ENCODE measurements around the gene SNCB.

The SNCB gene

GRCh38 chr5:176619569-176620332 is 10.6 kb downstream of the SNCB start:
- no peak for DNase-seq (ENCODE audit: low read depth, low spot score)
- TF ChIP-seq, protein P1, sequence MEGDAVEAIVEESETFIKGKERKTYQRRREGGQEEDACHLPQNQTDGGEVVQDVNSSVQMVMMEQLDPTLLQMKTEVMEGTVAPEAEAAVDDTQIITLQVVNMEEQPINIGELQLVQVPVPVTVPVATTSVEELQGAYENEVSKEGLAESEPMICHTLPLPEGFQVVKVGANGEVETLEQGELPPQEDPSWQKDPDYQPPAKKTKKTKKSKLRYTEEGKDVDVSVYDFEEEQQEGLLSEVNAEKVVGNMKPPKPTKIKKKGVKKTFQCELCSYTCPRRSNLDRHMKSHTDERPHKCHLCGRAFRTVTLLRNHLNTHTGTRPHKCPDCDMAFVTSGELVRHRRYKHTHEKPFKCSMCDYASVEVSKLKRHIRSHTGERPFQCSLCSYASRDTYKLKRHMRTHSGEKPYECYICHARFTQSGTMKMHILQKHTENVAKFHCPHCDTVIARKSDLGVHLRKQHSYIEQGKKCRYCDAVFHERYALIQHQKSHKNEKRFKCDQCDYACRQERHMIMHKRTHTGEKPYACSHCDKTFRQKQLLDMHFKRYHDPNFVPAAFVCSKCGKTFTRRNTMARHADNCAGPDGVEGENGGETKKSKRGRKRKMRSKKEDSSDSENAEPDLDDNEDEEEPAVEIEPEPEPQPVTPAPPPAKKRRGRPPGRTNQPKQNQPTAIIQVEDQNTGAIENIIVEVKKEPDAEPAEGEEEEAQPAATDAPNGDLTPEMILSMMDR (IDR thresholded peaks at IDR 0.05; ENCODE audit: low read depth, low read length) = no peak
- peak overlapping the region; percentile 5 for H3K4me3 ChIP-seq (ENCODE audit: low read depth, low read length)
- in situ Hi-C loops (cut with HindIII; ENCODE audit: low sequenced_read_pairs) = no loop called here

- TF ChIP-seq, protein P1 (IDR thresholded peaks at IDR 0.05; ENCODE audit: low read depth, low read length) = peak; percentile 63
- in situ Hi-C loops (cut with HindIII; ENCODE audit: low sequenced_read_pairs) = no loop called here
- H3K4me3 ChIP-seq (ENCODE audit: low read depth, low read length) = peak overlapping the region; percentile 18
- DNase-seq (ENCODE audit: low read depth, low spot score) = peak; percentile 88
These were observed 11.1 kb downstream of the SNCB start for GRCh38 chr5:176619203-176619568.

- TF ChIP-seq, protein P1 (IDR thresholded peaks at IDR 0.05; ENCODE audit: low read depth, low read length) = no peak
- in situ Hi-C loops (cut with HindIII; ENCODE audit: low sequenced_read_pairs) = no loop called here
- peak; percentile 15 for DNase-seq (ENCODE audit: low read depth, low spot score)
- peak overlapping the region; percentile 18 for H3K4me3 ChIP-seq (ENCODE audit: low read depth, low read length)
These were observed 11.6 kb downstream of the SNCB start for GRCh38 chr5:176618783-176619182.

- in situ Hi-C loops (cut with HindIII; ENCODE audit: low sequenced_read_pairs) = no loop called here
- no peak overlapping the region for H3K4me3 ChIP-seq (ENCODE audit: low read depth, low read length)
- DNase-seq (ENCODE audit: low read depth, low spot score) = no peak
- TF ChIP-seq, protein P1 (IDR thresholded peaks at IDR 0.05; ENCODE audit: low read depth, low read length) = no peak
These were observed 13.8 kb downstream of the SNCB start for GRCh38 chr5:176616511-176616910.

GRCh38 chr5:176614805-176615478 is 15.4 kb downstream of the SNCB start:
- H3K4me3 ChIP-seq (ENCODE audit: low read depth, low read length) = no peak overlapping the region
- in situ Hi-C loops (cut with HindIII; ENCODE audit: low sequenced_read_pairs) = no loop called here
- TF ChIP-seq, protein P1 (IDR thresholded peaks at IDR 0.05; ENCODE audit: low read depth, low read length) = no peak
- DNase-seq (ENCODE audit: low read depth, low spot score) = peak; percentile 70

- no peak for DNase-seq (ENCODE audit: low read depth, low spot score)
- no peak overlapping the region for H3K4me3 ChIP-seq (ENCODE audit: low read depth, low read length)
- TF ChIP-seq, protein P1 (IDR thresholded peaks at IDR 0.05; ENCODE audit: low read depth, low read length) = no peak
- in situ Hi-C loops (cut with HindIII; ENCODE audit: low sequenced_read_pairs) = no loop called here
These were observed 17.5 kb downstream of the SNCB start for GRCh38 chr5:176612855-176613254.
